ENCODE results near the gene APOL5.
"Not testable (repeated sequence)": the region's sequence is repeated elsewhere in the genome, so short reads cannot be mapped to it uniquely, and the experiment has no call there.

Gene APOL5

DNA sequence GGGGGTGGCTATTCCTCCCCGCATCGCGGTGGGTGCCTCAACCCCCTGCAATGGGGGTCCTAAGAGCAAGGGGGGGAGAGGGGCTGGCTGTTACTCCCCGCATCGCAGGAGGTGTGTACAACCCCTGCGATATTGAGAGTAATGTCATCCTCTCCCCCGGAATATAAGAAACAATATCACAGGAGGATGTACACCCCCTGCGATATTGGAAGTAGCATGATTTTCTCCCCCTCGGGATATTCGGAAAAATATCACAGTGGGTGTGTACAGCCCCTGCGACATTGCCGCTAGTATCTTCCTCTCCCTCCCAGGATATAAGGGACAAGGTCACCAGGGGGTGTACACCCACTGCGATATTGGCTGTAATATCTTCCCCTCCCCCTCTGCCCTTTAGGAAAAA lies 22.5 kb upstream of the APOL5 start:
- H3K4me3 ChIP-seq (ENCODE audit: low read depth, low read length), result no peak overlapping the region
- DNase-seq (ENCODE audit: low read depth), result no peak
- TF ChIP-seq, protein P1, sequence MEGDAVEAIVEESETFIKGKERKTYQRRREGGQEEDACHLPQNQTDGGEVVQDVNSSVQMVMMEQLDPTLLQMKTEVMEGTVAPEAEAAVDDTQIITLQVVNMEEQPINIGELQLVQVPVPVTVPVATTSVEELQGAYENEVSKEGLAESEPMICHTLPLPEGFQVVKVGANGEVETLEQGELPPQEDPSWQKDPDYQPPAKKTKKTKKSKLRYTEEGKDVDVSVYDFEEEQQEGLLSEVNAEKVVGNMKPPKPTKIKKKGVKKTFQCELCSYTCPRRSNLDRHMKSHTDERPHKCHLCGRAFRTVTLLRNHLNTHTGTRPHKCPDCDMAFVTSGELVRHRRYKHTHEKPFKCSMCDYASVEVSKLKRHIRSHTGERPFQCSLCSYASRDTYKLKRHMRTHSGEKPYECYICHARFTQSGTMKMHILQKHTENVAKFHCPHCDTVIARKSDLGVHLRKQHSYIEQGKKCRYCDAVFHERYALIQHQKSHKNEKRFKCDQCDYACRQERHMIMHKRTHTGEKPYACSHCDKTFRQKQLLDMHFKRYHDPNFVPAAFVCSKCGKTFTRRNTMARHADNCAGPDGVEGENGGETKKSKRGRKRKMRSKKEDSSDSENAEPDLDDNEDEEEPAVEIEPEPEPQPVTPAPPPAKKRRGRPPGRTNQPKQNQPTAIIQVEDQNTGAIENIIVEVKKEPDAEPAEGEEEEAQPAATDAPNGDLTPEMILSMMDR (conservative IDR thresholded peaks at IDR 0.05; ENCODE audit: low read depth, low read length), result no peak

DNA sequence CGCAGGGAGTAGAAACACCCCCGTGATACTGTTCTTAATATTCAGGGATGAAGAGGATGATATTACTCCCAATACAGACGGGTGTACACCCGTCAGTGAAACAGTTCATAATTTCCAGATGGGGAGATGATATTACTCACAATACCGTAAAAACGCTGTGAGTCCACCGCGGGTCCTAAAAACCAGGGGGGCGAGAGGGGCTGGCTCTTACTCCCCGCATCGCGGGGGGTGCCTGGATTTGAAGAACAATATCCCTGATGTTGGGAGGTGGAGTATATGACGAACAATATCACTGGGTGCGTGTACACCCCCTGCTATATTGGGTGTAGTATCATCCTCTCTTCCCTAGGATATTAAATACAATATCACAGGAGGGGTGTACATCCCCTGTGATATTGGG lies 20.5 kb upstream of the APOL5 start:
- TF ChIP-seq, protein P1 (conservative IDR thresholded peaks at IDR 0.05; ENCODE audit: low read depth, low read length), result no peak

DNA sequence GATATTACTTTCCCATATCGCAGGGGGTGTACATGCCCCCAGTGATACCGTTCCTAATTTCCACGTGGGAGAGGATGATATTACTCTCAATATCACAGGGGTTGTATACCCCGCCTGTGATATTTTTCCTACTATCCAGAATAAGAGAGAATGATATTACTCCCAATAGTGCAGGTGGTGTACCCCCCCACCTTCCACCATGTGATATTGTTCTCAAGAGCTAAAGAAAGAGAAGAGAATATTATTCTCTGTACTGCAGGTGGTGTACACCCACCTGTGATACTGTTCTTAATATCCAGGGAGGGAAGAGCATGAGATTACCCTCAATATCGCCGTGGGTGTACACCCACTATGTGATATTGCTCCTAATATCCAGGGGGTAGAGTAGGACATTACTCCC lies 17.8 kb upstream of the APOL5 start:
- not testable (repeated sequence) for DNase-seq (ENCODE audit: low read depth); H3K4me3 ChIP-seq (ENCODE audit: low read depth, low read length)

More for the DNA sequence above, 20.5 kb upstream of the APOL5 start:
- no peak for DNase-seq (ENCODE audit: low read depth)
- no peak overlapping the region for H3K4me3 ChIP-seq (ENCODE audit: low read depth, low read length)

DNA sequence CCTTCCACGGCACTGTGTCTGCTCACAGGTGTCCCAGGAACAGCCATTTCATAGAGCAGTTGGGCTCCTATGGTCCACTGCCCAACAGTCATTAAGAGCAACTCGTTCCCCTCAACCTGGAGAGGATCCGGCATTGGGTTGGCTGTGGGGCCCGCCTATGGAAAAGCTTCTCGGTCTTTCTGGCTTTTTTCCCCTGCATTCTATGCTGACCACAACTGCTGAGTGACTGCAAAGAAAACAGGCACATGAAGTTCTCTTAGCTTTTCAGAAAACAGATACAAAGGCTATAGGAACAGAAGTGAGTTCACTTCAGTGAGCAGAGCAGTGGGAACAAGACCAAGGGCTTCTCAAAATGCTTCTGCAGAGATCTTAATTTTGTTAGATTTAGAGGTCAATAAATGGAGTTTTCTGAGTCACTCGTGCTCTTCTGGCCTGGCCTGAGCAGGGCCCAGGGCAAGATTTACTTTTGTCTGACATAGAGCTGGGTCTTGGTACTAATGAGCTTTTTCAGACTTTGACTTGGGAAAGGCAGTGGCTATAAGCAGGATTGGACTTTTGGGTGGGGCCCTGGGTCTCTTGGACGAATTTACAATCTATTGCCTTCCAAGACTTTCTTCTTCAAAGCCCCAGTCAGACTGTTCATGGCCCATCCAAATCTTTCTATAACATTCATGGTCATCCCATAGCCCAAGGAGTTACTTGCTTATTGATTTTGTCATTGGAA lies 13.6 kb upstream of the APOL5 start:
- no peak overlapping the region for H3K4me3 ChIP-seq (ENCODE audit: low read depth, low read length)
- TF ChIP-seq, protein P1 (conservative IDR thresholded peaks at IDR 0.05; ENCODE audit: low read depth, low read length), result no peak
- peak; percentile 78 for DNase-seq (ENCODE audit: low read depth)

DNA sequence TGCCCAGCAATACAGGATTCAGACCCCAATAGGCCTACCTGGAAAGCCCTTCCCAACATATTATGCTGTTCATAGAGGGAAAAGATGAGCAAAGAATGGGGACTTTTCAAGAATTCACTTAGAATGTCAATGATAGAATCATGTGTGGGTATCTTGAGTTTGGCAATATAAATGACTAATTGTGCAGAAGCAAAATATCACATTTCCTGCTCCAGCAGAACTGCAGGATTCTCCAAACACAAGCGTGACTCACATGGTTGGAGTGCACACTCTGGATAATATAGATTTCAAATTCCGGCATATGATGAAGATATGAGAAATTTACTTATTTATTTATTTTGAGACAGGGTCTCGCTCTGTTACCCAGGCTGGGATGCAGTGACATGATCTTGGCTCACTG lies 12.5 kb upstream of the APOL5 start:
- TF ChIP-seq, protein P1 (conservative IDR thresholded peaks at IDR 0.05; ENCODE audit: low read depth, low read length), result no peak
- peak; percentile 91 for DNase-seq (ENCODE audit: low read depth)

DNA sequence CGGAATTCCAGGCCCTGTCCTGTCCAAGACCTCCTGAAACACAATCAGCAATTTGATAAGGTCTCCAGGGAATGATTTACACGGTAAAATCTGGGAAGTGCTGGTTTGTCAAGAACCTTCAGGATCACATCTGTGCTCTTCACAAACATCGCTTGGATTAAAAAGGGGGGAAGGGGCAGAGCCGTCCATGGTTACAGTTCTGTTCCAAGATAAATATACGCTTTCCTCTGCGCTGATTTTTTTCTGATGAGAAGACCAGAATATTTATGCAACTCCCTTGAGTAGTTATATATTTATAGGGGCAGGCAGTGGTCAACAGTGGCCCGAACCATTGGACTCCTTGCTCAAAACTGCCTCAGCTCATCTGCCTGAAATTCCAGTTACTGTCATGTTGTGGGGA lies 9.2 kb upstream of the APOL5 start:
- peak; percentile 30 for DNase-seq (ENCODE audit: low read depth)
- TF ChIP-seq, protein P1 (conservative IDR thresholded peaks at IDR 0.05; ENCODE audit: low read depth, low read length), result no peak
- H3K4me3 ChIP-seq (ENCODE audit: low read depth, low read length), result no peak overlapping the region

More for the DNA sequence above, 12.5 kb upstream of the APOL5 start:
- H3K4me3 ChIP-seq (ENCODE audit: low read depth, low read length), result no peak overlapping the region

DNA sequence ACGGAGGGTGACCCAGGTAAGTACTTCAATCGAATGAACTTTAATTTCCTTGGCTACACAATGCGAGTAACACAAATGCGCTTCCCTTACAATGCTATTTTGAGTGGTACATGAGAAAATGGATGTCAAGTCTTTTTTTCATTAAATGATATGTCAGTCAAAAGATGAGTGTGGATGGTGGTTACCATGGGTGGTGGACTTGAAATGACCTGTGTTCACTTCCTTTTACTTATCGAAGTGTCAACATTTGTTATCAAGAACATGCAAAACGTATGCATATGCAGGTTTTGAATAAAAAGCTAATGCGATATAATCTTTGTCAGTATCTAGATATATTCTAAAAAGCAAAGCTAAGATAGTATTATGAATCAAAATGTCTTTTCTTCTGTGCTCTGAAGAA lies 8.8 kb upstream of the APOL5 start:
- DNase-seq (ENCODE audit: low read depth), result no peak
- H3K4me3 ChIP-seq (ENCODE audit: low read depth, low read length), result no peak overlapping the region
- TF ChIP-seq, protein P1 (conservative IDR thresholded peaks at IDR 0.05; ENCODE audit: low read depth, low read length), result no peak
